Astrocyte (in vitro differentiated cells and primary cell): ENCODE measurements around the gene MBOAT2. TPM values are rescaled to one million over a fixed set of nuclear protein-coding genes. Genes with fewer than 3 reads are reported as not detected.

ENCODE experiments used
- DNase-seq: peaks from one replicate; pipeline ENCODE4 v3.0.0-alpha.2; 2010; ENCODE audit warnings: low read depth
- FAIRE-seq: peaks from 2 replicates; lab custom pipeline; 2011; peaks lifted over from hg19 to GRCh38; lab: Jason Lieb, UNC
- H2AFZ ChIP-seq: 2 replicates; pipeline ENCODE4 v1.6.0; 2012; ENCODE audit warnings: low read depth, low read length, inconsistent platforms
- H3K27ac ChIP-seq: 2 replicates; pipeline ENCODE4 v1.5.1; 2011; ENCODE audit warnings: low read depth, low read length, inconsistent platforms
- H3K27me3 ChIP-seq: 2 replicates; pipeline ENCODE4 v1.6.0; 2011; ENCODE audit warnings: low read length, inconsistent platforms; ENCODE audit not compliant: insufficient read depth
- H3K36me3 ChIP-seq: 2 replicates; pipeline ENCODE4 v1.5.1; 2011; ENCODE audit warnings: low read length, inconsistent platforms; ENCODE audit not compliant: insufficient read depth
- H3K4me1 ChIP-seq: 2 replicates; pipeline ENCODE4 v1.5.1; 2011; ENCODE audit warnings: low read length, inconsistent platforms; ENCODE audit not compliant: insufficient read depth
- H3K4me2 ChIP-seq: 2 replicates; pipeline ENCODE4 v1.6.0; 2012; ENCODE audit warnings: low read length, inconsistent platforms
- H3K4me3 ChIP-seq: 2 replicates; pipeline ENCODE4 v1.5.1; 2011; ENCODE audit warnings: low read depth, mild to moderate bottlenecking, low read length, inconsistent platforms; ENCODE audit not compliant: insufficient read depth
- H3K79me2 ChIP-seq: 2 replicates; pipeline ENCODE4 v1.6.0; 2012; ENCODE audit warnings: mild to moderate bottlenecking, low read length, inconsistent platforms; ENCODE audit not compliant: insufficient read depth
- H3K9ac ChIP-seq: 2 replicates; pipeline ENCODE4 v1.6.0; 2012; ENCODE audit warnings: mild to moderate bottlenecking, low read length, inconsistent platforms
- H3K9me3 ChIP-seq: 2 replicates; pipeline ENCODE4 v1.5.1; 2012; ENCODE audit warnings: low read depth, mild to moderate bottlenecking, low read length, inconsistent platforms; ENCODE audit not compliant: insufficient read depth
- H4K20me1 ChIP-seq: 2 replicates; pipeline ENCODE4 v1.6.0; 2012; ENCODE audit warnings: low read length, inconsistent platforms; ENCODE audit not compliant: insufficient read depth
- H3K27ac Mint-ChIP-seq: one replicate; pipeline ENCODE4 v1.8.0; 2021; ENCODE audit warnings: mild to moderate bottlenecking, mixed read lengths; ENCODE audit not compliant: unreplicated experiment
- H3K27me3 Mint-ChIP-seq: one replicate; pipeline ENCODE4 v1.8.0; 2021; ENCODE audit warnings: low read depth, mixed read lengths; ENCODE audit not compliant: unreplicated experiment
- H3K36me3 Mint-ChIP-seq: one replicate; pipeline ENCODE4 v1.8.0; 2021; ENCODE audit warnings: low read depth, mixed read lengths; ENCODE audit not compliant: unreplicated experiment
- H3K4me1 Mint-ChIP-seq: one replicate; pipeline ENCODE4 v1.8.0; 2021; ENCODE audit warnings: low read depth, mixed read lengths; ENCODE audit not compliant: unreplicated experiment
- H3K4me3 Mint-ChIP-seq: one replicate; pipeline ENCODE4 v1.8.0; 2021; ENCODE audit warnings: mild to moderate bottlenecking, moderate library complexity, mixed read lengths; ENCODE audit not compliant: unreplicated experiment
- H3K9me3 Mint-ChIP-seq: one replicate; pipeline ENCODE4 v1.8.0; 2021; ENCODE audit warnings: mild to moderate bottlenecking, mixed read lengths; ENCODE audit not compliant: unreplicated experiment
- CTCF ChIP-seq: IDR thresholded peaks from 2 replicates; pipeline ENCODE4 v1.5.1; 2011; ENCODE audit warnings: low read depth, mild to moderate bottlenecking, inconsistent platforms, low read length, moderate library complexity; ENCODE audit not compliant: insufficient read depth
- EZH2 ChIP-seq: IDR thresholded peaks from 2 replicates; pipeline ENCODE4 v1.6.1; 2012; ENCODE audit warnings: mild to moderate bottlenecking, low read length, inconsistent platforms; ENCODE audit not compliant: insufficient read depth
- total RNA-seq: library from RNA; stranded (reverse); gene quantifications from 2 replicates; pipeline ENCODE4 v1.2.1, GENCODE V29; 2021

The MBOAT2 gene
- total RNA-seq, 1 donor from 2014 or later = 54.6 TPM

- no peaks in the 10 kb centered on the region for H3K9me3 Mint-ChIP-seq
- Histone ChIP-seq H3K4me2 (no peak overlapping the region), H3K9ac (no peak overlapping the region), H3K36me3 (no peaks in the 10 kb centered on the region), H4K20me1 (no peaks in the 10 kb centered on the region), H3K79me2 (no peaks in the 10 kb centered on the region), H2AFZ (no peak overlapping the region), H3K9me3 (no peaks in the 10 kb centered on the region), H3K4me1 (no peaks in the 10 kb centered on the region), H3K4me3 (no peak overlapping the region), H3K27me3 (no peaks in the 10 kb centered on the region), H3K27ac (no peak overlapping the region)
- H3K27me3 Mint-ChIP-seq = no peaks in the 10 kb centered on the region
- no peaks in the 10 kb centered on the region for H3K36me3 Mint-ChIP-seq
- no peak overlapping the region for H3K27ac Mint-ChIP-seq
- no peak for FAIRE-seq
- no peak for DNase-seq
- TF ChIP-seq EZH2 = no peak
- no peak for TF ChIP-seq CTCF
- H3K4me3 Mint-ChIP-seq = no peak overlapping the region
- no peaks in the 10 kb centered on the region for H3K4me1 Mint-ChIP-seq
These were observed 18.2 kb upstream of the MBOAT2 start for GRCh38 chr2:9021563-9022211.

GRCh38 chr2:9020267-9020666 is 16.8 kb upstream of the MBOAT2 start:
- no peaks in the 10 kb centered on the region for H3K36me3 Mint-ChIP-seq
- Histone ChIP-seq H4K20me1 (no peaks in the 10 kb centered on the region), H3K9ac (no peak overlapping the region), H3K4me2 (no peak overlapping the region), H3K27me3 (no peaks in the 10 kb centered on the region), H3K9me3 (no peaks in the 10 kb centered on the region), H3K4me3 (no peak overlapping the region), H3K36me3 (no peaks in the 10 kb centered on the region), H3K4me1 (no peaks in the 10 kb centered on the region), H3K27ac (no peak overlapping the region), H2AFZ (no peak overlapping the region), H3K79me2 (no peaks in the 10 kb centered on the region)
- DNase-seq = no peak
- H3K27ac Mint-ChIP-seq = no peak overlapping the region
- TF ChIP-seq EZH2 = no peak
- no peak for TF ChIP-seq CTCF
- no peak overlapping the region for H3K4me3 Mint-ChIP-seq
- FAIRE-seq = no peak
- no peaks in the 10 kb centered on the region for H3K27me3 Mint-ChIP-seq
- no peaks in the 10 kb centered on the region for H3K4me1 Mint-ChIP-seq
- H3K9me3 Mint-ChIP-seq = no peaks in the 10 kb centered on the region

GRCh38 chr2:9018534-9018933 is 15.1 kb upstream of the MBOAT2 start:
- H3K4me2 ChIP-seq = no peak overlapping the region
- FAIRE-seq (no peak), DNase-seq (no peak)
- no peaks in the 10 kb centered on the region for H3K9me3 Mint-ChIP-seq
- no peak overlapping the region for H3K9ac ChIP-seq
- no peaks in the 10 kb centered on the region for H3K4me1 ChIP-seq
- no peak overlapping the region for H3K4me3 ChIP-seq
- no peaks in the 10 kb centered on the region for H3K9me3 ChIP-seq
- H3K27ac ChIP-seq = no peak overlapping the region
- H3K36me3 ChIP-seq = no peaks in the 10 kb centered on the region
- H3K79me2 ChIP-seq = no peaks in the 10 kb centered on the region
- H3K27me3 ChIP-seq = no peaks in the 10 kb centered on the region
- no peak overlapping the region for H3K27ac Mint-ChIP-seq
- H3K4me3 Mint-ChIP-seq = no peak overlapping the region
- no peak for TF ChIP-seq CTCF
- no peak for TF ChIP-seq EZH2
- H4K20me1 ChIP-seq = no peaks in the 10 kb centered on the region
- H3K4me1 Mint-ChIP-seq = no peaks in the 10 kb centered on the region
- no peaks in the 10 kb centered on the region for H3K36me3 Mint-ChIP-seq
- no peaks in the 10 kb centered on the region for H3K27me3 Mint-ChIP-seq
- no peak overlapping the region for H2AFZ ChIP-seq
